PC-9 (cell line): Measurements from ENCODE around the gene LIMS1.

ENCODE experiments used
- CTCF ChIP-seq: fragments of 200-600 bp; sonication (generic); conservative IDR thresholded peaks from 2 replicates; pipeline ENCODE4 v1.6.1; 2017; ENCODE audit warnings: mixed run types, antibody characterized with exemption, mild to moderate bottlenecking, moderate library complexity
- EZH2 ChIP-seq: fragments of 200-600 bp; sonication (generic); IDR thresholded peaks from 2 replicates; pipeline ENCODE4 v1.8.0; 2017; ENCODE audit warnings: antibody characterized with exemption, low read depth

- no peak for TF ChIP-seq CTCF
- no peak for TF ChIP-seq EZH2
These were observed 85.8 kb downstream of the LIMS1 start for GRCh38 chr2:108619925-108620620.
